GM21423 (cell line): ENCODE results near the gene PKDCC.
"Not testable (repeated sequence)": the region's sequence is repeated elsewhere in the genome, so short reads cannot be mapped to it uniquely, and the experiment has no call there.

Experiments used
- ATAC-seq: cut with Tn5 transposase; IDR thresholded peaks from one replicate; pipeline ENCODE4 v1.9.1; 2021; ENCODE audit warnings: mild to moderate bottlenecking, moderate library complexity; ENCODE audit not compliant: unreplicated experiment

PKDCC gene

GRCh38 chr2:42030200-42030759 lies 17.5 kb upstream of the PKDCC start:
- ATAC-seq, result no peak

- ATAC-seq, result no peak
These were observed 17.0 kb upstream of the PKDCC start for GRCh38 chr2:42030829-42031228.

GRCh38 chr2:42031281-42032223 lies 16.3 kb upstream of the PKDCC start:
- no peak for ATAC-seq

- ATAC-seq, result no peak
These were observed 15.6 kb upstream of the PKDCC start for GRCh38 chr2:42032224-42032620.

GRCh38 chr2:42032745-42033144 lies 15.1 kb upstream of the PKDCC start:
- no peak for ATAC-seq

- ATAC-seq, result not testable (repeated sequence)
These were observed 13.7 kb upstream of the PKDCC start for GRCh38 chr2:42034096-42034495.

GRCh38 chr2:42035241-42035640 lies 12.6 kb upstream of the PKDCC start:
- no peak for ATAC-seq

- ATAC-seq, result no peak
These were observed 11.4 kb upstream of the PKDCC start for GRCh38 chr2:42036413-42036812.

- ATAC-seq, result no peak
These were observed 10.9 kb upstream of the PKDCC start for GRCh38 chr2:42036940-42037339.

- no peak for ATAC-seq
These were observed 7.1 kb upstream of the PKDCC start for GRCh38 chr2:42040643-42041278.

- no peak for ATAC-seq
These were observed 6.3 kb upstream of the PKDCC start for GRCh38 chr2:42041377-42042127.

GRCh38 chr2:42042631-42043355 lies 5.0 kb upstream of the PKDCC start:
- no peak for ATAC-seq

- ATAC-seq, result no peak
These were observed 3.9 kb upstream of the PKDCC start for GRCh38 chr2:42043789-42044394.

- no peak for ATAC-seq
These were observed 2.9 kb upstream of the PKDCC start for GRCh38 chr2:42044939-42045338.

GRCh38 chr2:42045352-42045751 lies 2.5 kb upstream of the PKDCC start:
- ATAC-seq, result no peak

GRCh38 chr2:42045848-42046748 lies 1.7 kb upstream of the PKDCC start:
- ATAC-seq, result no peak

- no peak for ATAC-seq
These were observed 868 bp upstream of the PKDCC start for GRCh38 chr2:42046819-42047487.
